G401.6 (cell line): ENCODE data around the gene PHKG2.

ENCODE experiments used
- FAIRE-seq: peaks from 2 replicates; lab custom pipeline; 2012; peaks lifted over from hg19 to GRCh38; lab: Jason Lieb, UNC

PHKG2 gene

DNA sequence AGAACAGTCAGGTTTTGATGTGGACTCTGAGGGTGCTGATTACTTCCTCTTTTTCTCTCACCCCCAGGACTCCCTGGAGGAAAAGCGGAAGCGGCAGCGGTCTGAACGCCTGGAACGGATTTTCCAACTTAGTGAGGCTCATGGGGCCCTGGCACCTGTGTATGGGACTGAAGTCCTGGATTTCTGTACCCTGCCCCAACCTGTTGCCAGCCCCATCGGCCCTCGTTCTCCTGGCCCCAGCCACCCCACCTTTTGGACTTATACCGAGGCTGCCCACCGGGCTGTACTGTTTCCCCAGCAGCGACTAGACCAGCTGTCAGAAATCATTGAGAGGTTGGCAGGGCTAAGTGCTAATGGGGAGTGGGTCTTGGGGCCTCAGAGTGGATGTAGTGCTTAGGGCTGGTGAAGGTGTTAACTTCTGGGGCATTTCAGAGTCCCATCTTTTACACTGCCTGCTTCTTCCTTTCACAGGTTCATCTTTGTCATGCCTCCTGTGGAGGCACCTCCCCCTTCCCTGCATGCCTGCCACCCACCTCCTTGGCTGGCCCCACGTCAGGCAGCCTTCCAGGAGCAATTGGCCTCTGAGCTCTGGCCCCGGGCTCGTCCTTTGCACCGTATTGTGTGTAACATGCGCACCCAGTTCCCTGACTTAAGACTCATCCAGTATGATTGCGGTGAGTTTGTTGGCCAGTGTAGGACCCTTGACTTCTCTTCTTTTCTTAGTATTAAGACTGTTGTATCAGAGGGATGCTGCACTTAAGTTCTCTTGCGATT lies 19.1 kb upstream of the PHKG2 start:
- no peak for FAIRE-seq

DNA sequence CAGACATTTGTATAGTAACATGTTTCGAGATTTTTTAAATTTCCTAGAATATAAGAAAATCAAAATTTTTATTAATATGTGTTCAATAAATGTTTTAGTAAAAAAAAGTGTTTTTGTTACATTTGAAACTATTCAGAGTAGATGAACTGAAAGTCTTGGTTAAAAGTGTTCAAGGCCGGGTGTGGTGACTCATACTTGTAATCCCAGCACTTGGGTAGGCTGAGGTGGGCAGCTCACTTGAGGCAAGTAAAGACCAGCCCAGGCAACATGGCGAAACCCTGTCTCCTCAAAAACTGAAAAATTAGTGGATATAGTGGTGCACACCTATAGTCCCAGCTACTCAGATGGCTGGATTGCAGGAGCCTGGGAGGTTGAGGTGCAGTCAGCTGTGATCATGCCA lies 16.8 kb upstream of the PHKG2 start:
- FAIRE-seq, result no peak

DNA sequence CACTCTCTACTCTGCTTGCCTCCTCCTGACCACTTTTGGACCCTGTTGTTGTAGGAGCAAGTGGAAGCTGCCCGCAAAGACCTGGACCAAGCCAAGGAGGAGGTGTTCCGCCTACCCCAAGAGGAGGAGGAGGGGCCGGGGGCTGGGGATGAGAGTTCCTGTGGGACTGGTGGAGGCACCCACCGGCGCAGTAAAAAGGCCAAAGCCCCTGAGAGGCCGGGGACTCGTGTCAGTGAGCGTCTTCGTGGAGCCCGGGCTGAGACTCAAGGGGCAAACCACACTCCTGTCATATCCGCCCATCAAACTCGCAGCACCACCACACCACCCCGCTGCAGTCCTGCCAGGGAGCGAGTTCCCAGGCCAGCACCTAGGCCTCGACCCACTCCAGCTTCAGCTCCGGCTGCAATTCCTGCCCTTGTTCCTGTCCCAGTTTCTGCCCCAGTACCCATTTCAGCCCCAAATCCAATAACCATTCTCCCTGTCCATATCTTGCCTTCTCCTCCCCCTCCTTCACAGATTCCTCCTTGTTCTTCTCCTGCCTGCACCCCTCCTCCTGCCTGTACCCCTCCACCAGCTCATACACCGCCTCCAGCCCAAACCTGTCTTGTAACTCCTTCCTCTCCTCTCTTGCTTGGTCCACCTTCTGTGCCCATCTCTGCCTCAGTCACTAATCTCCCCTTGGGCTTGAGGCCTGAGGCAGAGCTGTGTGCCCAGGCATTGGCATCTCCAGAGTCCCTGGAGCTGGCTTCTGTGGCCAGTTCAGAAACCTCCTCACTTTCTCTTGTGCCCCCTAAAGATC lies 11.0 kb upstream of the PHKG2 start:
- no peak for FAIRE-seq

DNA sequence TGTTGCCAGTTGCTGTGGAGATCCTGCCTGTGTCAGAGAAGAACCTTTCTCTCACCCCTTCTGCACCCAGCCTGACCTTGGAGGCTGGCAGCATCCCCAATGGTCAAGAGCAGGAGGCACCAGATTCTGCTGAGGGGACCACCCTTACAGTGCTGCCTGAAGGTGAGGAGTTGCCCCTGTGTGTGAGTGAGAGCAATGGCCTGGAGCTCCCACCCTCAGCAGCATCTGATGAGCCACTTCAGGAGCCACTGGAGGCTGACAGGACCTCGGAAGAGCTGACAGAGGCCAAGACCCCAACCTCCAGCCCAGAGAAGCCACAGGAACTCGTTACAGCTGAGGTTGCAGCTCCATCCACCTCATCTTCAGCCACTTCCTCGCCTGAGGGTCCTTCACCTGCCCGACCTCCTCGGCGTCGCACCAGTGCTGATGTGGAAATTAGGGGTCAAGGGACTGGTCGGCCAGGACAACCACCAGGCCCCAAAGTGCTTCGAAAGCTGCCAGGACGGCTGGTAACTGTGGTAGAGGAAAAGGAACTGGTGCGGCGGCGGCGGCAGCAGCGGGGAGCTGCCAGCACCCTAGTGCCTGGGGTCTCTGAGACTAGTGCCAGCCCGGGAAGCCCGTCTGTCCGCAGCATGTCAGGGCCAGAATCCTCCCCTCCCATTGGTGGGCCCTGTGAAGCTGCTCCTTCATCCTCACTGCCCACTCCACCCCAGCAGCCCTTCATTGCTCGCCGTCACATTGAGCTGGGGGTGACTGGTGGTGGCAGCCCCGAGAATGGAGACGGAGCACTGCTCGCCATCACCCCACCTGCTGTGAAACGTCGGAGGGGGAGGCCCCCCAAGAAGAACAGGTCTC lies 10.2 kb upstream of the PHKG2 start:
- FAIRE-seq, result no peak

DNA sequence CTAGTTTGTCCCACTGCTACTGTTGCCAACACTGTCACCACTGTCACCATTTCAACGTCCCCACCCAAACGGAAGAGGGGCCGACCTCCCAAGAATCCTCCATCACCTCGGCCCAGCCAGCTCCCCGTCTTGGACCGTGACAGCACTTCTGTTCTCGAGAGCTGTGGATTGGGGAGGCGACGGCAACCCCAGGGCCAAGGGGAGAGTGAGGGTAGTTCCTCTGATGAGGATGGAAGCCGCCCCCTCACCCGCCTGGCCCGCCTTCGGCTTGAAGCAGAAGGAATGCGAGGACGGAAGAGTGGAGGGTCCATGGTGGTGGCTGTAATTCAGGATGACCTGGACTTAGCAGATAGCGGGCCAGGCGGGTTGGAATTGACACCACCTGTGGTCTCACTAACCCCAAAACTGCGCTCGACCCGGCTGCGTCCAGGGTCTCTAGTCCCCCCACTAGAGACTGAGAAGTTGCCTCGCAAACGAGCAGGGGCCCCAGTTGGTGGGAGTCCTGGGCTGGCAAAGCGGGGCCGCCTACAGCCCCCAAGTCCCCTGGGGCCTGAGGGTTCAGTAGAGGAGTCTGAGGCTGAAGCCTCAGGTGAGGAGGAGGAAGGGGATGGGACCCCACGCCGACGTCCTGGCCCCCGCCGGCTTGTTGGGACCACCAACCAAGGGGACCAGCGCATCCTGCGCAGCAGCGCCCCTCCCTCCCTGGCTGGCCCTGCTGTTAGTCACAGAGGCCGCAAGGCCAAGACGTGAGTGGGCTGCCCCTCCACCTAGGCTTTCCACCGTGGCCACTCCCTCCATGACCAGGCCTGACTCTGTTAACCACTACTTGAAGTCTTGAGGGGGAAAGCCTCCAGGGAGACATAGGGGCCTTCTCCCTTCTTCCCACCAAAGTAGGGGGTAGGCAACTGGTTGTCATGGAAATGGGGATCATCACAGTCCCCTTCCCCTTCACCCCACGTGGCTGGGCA lies 9.0 kb upstream of the PHKG2 start:
- no peak for FAIRE-seq

DNA sequence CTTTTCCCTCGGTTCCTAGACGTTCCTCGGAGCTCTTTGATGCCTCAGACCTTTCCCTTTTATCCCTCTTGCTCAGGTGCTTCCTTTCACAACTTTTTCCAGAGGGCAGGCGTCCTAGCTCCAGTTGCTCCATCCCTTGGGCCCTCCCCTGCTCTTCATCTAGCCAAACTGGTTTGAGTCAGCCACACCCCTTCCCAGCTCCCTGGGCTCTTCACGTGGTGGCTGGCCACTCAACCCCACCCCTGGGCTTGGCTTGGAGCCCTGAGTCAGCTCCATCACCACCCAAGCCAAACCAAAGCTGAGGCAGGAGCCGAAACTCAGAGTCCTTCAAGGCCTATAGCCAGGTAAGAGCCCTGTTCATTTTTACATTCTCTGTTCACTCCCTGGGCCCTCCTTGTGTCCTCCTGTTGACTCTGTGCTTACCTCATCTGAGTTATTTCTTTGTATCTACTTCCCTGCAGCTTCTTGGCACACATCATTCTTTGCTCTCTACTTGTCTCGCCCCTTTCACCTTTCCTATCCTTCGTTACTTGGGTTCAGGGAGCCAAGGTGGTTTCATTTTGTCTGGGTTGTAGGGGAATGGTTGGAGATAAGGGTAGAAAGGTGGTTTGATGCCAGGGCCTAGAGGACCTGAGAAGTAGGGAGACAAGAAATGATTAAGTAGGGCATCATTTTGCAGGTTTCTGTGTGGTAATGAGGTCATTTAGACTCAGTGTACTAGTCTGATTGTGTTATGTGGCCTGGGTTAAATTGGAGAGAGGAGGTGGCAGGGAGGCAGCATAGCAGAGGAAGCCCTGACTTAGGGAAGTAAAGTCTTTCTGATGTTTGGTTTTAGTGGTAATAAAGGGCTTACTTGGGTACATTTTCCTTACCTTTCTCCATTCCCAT lies 7.6 kb upstream of the PHKG2 start:
- no peak for FAIRE-seq

DNA sequence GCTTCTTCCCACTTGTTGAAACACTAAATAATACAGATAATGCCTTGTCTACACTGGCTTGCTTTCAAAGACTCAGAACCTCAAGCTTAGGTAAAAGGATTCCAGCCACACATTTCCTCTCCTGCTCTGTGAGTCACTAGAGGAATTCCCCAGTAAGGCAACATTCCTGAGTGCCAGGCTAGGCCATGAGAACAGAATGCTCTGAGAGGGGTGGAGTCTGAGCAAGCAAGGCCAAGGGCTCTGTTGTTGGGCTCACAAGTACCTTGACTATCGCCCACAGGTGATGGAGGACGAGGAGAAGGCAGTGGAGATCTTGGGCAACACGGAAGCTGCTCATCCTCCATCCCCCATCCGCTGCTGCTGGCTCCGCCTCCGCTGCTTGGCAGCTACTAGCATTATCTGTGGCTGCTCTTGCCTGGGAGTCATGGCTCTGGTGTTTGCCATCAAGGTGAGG lies 6.7 kb upstream of the PHKG2 start:
- peak; percentile 71 for FAIRE-seq

DNA sequence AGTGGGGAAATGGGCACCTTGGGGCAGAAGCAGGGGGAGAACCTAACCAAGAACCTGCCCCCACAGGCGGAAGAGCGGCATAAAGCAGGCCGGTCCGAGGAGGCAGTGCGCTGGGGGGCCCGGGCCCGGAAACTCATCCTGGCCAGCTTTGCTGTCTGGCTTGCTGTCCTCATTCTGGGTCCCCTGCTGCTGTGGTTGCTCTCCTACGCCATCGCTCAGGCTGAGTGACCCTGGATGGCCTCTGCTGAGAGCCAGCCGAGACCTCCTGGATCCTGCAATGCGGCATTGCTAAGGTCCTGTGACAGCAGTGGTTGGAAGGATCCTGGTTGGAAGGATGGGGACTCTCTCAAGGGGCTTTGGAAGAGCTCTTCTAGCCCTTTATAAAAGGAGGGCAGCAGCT lies 4.5 kb upstream of the PHKG2 start:
- no peak for FAIRE-seq

DNA sequence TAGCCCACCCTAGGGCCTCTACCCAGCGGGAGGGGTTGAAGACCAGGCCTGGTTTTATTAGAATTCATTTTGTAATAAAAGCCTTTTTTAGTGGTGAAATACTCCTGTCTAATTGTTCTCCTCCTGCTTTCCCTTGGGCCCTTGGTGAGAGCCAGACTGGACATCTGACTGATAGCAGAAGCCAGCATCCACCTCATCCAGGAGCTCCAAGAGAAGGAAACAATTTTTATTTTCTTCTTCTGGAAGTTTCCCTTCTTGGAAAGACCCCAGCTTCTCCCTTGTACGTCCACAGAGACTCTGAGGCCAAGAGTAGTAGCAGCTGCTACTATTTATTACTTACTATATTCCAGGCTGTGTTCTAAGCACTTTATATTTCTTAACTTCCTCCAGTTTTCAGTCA lies 4.0 kb upstream of the PHKG2 start:
- FAIRE-seq, result no peak

DNA sequence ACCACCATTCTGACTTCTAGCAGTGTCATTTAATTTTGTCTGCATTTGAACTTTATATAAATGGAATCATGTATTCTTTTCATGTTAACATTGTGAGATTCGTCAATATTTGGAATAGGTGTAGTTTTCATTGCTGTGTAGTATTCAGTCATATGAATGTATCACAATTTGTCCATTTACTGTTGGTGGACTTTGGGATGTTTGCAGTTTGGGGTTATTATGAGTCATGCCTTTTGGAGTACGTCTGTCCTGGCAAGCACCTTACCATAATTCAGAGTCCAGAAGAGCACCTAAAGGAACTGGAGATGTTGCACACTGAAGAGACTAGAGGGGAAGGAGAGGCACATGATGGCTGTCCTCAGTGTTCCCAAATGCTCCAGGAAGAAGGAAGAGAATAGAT lies 3.1 kb upstream of the PHKG2 start:
- FAIRE-seq, result no peak

DNA sequence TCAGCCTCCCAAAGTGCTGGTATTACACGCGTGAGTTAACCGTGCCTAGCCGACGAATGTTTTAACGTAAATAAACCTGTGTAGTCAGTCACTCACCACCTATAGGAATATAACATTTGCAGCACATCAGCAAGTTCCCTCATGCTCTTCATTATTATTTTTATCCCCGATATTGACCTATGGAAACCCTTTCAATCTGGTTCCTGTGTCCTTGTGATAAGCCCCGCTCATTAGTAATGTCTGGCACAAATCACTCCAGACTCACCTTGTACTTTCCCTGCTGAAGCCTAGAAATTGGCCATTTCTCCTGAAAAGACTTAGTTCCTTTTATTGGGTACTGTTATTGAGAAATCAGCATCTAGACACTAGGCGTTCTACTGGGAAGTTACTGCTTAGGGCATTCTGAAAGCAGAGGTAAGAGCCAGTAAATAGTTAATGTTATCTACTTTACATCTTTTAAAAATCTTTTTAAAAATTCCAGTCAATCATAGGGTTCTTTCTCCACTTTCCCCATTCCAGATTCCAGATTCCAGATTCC lies 1.5 kb upstream of the PHKG2 start:
- peak; percentile 23 for FAIRE-seq

DNA sequence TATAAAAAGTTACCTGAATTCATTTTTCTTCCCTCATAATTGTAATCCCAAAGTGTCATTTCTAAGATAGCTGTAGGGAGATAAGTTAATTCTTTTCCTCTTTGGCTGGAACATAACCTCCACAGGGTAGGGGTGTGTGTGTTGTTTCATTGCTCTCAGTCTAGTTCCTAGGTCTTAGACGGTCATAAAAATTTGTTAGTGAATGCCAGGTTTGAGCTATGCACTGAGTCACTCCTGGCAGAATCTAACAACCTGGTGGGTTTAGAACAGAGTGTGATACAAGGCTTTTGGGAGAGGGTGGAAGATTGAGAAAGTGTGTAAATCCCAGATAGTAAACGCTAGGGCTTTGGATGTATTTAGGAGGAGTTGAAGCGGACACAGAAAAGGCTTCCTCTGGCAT lies 894 bp upstream of the PHKG2 start:
- peak; percentile 49 for FAIRE-seq

DNA sequence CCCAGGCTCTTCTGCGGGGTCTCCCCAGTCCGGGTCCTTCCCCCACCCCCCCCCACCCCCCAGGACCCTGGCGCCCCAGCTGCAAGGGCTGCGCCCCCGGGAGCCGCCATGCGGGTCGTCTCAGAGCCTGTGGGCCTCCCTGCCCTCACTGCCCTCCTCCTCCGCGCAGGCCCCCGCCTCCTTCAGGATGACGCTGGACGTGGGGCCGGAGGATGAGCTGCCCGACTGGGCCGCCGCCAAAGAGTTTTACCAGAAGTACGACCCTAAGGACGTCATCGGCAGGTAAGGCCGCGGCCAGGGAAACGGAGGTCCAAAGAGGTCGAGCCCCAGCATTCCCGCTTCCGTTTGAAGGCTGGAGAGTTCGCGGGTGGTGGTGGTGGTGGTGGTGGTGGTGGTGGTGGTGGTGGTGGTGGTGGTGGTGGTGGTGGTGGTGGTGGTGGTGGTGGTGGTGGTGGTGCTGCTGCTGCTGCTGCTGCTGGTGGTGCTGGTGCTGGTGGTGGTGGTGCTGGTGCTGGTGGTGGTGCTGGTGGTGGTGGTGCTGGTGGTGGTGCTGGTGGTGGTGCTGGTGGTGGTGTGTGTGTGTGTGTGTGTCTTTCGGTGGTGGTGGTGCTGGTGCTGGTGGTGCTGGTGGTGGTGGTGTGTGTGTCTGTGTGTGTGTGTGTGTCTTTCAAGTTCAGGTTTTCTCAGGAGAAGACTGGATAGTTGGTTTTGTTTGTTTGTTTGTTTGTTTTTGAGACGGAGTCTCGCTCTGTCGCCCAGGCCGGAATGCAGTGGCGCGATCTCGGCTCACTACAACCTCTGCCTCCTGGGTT lies 615 bp downstream of the PHKG2 start:
- FAIRE-seq, result no peak

DNA sequence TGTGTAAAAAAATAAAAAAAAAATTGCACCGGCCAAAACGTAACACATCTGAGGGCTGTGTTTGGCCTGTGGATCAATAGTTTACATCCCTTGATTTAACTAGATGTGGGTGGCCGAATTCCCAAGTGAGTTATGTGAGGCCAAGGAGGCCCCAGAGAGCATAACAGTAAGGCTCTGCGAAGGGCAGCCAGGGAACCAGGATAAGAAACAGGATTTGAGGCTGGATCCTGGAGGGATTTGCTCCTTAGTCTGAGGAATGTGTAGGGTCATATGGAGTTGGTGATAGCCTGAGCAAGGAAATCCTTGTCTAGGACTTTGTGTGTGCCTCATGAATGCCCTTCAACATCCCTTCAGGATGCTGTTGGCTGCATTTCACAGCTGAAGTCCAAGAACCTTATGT lies 2.0 kb downstream of the PHKG2 start:
- FAIRE-seq, result no peak

DNA sequence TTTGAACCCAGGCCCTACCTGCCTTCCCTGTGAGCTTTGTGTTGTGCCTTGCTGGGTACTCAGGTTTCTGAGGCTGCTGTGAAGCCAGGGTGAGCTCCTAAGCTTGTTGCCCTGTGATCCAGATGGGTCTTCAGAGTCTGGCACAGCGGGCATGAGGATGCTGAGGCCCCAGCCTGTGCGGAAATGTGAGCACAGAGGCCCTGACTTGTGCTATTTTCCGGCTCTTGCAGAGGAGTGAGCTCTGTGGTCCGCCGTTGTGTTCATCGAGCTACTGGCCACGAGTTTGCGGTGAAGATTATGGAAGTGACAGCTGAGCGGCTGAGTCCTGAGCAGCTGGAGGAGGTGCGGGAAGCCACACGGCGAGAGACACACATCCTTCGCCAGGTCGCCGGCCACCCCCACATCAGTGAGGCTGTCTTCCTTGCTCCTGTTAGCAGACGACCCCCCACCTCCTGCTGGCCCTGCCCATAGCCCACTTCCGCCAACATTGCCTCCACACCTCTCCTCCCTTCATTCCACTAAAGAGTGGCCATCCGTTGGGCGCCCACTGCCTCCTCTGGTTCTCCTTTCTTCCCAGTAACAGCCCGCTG lies 2.7 kb downstream of the PHKG2 start:
- no peak for FAIRE-seq

DNA sequence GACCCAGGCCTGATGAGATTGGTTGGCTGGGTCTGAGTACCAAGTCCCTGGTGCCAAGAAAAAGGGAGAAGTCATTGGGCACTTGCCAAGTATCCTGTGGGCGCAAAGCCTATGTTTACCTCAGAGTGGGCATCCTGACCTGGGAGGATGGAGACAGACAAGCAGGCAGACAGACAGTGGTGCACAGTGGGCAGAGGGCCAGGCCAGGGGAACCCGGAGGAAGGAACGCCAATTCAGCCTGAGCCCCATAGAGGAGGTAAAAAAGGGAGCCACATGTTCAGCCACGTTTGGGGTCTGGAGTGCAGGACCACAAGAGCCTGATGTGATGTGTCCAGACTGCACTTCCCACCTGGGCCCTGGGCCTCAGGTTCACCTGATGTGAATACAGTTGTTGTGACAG lies 5.4 kb downstream of the PHKG2 start:
- no peak for FAIRE-seq

DNA sequence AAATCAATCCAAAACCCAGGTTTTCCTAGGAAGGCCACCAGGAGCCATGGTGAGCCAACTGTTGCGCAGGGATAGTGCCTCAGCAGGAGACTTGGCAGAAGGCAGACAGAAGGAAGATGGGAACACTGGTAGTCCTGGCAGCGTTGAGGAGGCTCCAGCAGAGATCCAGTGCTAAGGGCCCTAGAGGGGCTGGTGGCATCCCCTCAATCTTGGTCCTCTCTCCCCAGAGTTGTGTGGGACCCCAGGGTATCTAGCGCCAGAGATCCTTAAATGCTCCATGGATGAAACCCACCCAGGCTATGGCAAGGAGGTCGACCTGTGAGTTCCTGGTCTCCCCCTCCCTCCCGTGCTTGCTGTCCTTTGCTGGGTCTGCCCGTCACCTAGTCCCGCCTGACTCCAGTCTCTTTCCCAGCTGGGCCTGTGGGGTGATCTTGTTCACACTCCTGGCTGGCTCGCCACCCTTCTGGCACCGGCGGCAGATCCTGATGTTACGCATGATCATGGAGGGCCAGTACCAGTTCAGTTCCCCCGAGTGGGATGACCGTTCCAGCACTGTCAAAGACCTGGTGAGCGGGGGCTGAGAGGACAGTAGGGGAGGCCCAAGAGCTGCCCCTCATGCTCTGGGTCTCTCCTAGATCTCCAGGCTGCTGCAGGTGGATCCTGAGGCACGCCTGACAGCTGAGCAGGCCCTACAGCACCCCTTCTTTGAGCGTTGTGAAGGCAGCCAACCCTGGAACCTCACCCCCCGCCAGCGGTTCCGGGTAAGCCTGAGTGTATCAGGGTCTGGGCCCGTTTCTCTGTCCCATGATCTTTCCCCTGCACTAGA lies 7.9 kb downstream of the PHKG2 start:
- no peak for FAIRE-seq

DNA sequence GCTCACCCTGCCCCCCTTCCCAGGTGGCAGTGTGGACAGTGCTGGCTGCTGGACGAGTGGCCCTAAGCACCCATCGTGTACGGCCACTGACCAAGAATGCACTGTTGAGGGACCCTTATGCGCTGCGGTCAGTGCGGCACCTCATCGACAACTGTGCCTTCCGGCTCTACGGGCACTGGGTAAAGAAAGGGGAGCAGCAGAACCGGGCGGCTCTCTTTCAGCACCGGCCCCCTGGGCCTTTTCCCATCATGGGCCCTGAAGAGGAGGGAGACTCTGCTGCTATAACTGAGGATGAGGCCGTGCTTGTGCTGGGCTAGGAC lies 8.5 kb downstream of the PHKG2 start:
- no peak for FAIRE-seq
